H9 (cell line): ENCODE measurements around the gene SMYD4. TPM values are rescaled to one million over a fixed set of nuclear protein-coding genes. Genes with fewer than 3 reads are reported as not detected.

ENCODE experiments used
- DNase-seq: peaks from one replicate; pipeline ENCODE4 v3.0.0-alpha.2; 2017
- H2AFZ ChIP-seq: one replicate; pipeline ENCODE4 v1.6.1; 2013; ENCODE audit warnings: mild to moderate bottlenecking, low read length, control low read depth, moderate library complexity
- H2AK5ac ChIP-seq: 2 replicates; pipeline ENCODE4 v1.6.1; 2013; ENCODE audit warnings: low read length, control low read depth, mixed read lengths; ENCODE audit not compliant: insufficient read length
- H2BK120ac ChIP-seq: one replicate; pipeline ENCODE4 v1.6.1; 2013; ENCODE audit warnings: low read depth, mild to moderate bottlenecking, low read length, control low read depth, inconsistent platforms; ENCODE audit not compliant: poor library complexity, severe bottlenecking
- H2BK12ac ChIP-seq: 2 replicates; pipeline ENCODE4 v1.6.1; 2013; ENCODE audit warnings: low read length, control low read depth, mixed read lengths, low read depth; ENCODE audit not compliant: insufficient read length
- H2BK15ac ChIP-seq: 2 replicates; pipeline ENCODE4 v1.6.1; 2013; ENCODE audit warnings: low read depth, low read length, control low read depth
- H2BK20ac ChIP-seq: one replicate; pipeline ENCODE4 v1.6.1; 2013; ENCODE audit warnings: low read depth, mild to moderate bottlenecking, low read length, control low read depth, inconsistent platforms; ENCODE audit not compliant: poor library complexity, severe bottlenecking
- H2BK5ac ChIP-seq: 2 replicates; pipeline ENCODE4 v1.6.1; 2013; ENCODE audit warnings: low read length, control low read depth, mixed read lengths; ENCODE audit not compliant: insufficient read length
- H3K14ac ChIP-seq: 2 replicates; pipeline ENCODE4 v1.6.1; 2013; ENCODE audit warnings: low read length, control low read depth; ENCODE audit not compliant: insufficient read depth
- H3K18ac ChIP-seq: 2 replicates; pipeline ENCODE4 v1.6.1; 2013; ENCODE audit warnings: low read depth, mild to moderate bottlenecking, mixed read lengths, low read length, control low read depth; ENCODE audit not compliant: insufficient read length
- H3K23ac ChIP-seq: 2 replicates; pipeline ENCODE4 v1.6.1; 2013; ENCODE audit warnings: low read length, control low read depth, mixed read lengths, low read depth; ENCODE audit not compliant: insufficient read length
- H3K23me2 ChIP-seq: 2 replicates; pipeline ENCODE4 v1.6.1; 2013; ENCODE audit warnings: low read depth, mild to moderate bottlenecking, mixed read lengths, low read length, control low read depth; ENCODE audit not compliant: insufficient read length, poor library complexity, severe bottlenecking
- H3K27ac ChIP-seq: 2 replicates; pipeline ENCODE4 v1.5.1; 2013; ENCODE audit warnings: low read length, control low read depth, mixed read lengths, low read depth; ENCODE audit not compliant: insufficient read length
- H3K27me3 ChIP-seq: 2 replicates; pipeline ENCODE4 v1.6.1; 2013; ENCODE audit warnings: low read length, control low read depth, inconsistent platforms; ENCODE audit not compliant: insufficient read depth
- H3K4ac ChIP-seq: 2 replicates; pipeline ENCODE4 v1.6.1; 2013; ENCODE audit warnings: low read depth, mild to moderate bottlenecking, control low read depth, inconsistent platforms, low read length, moderate library complexity
- H3K4me1 ChIP-seq: 2 replicates; pipeline ENCODE4 v1.6.1; 2013; ENCODE audit warnings: low read length, control low read depth, inconsistent platforms; ENCODE audit not compliant: insufficient read depth
- H3K4me2 ChIP-seq: 2 replicates; pipeline ENCODE4 v1.6.1; 2013; ENCODE audit warnings: low read length, control low read depth, mixed read lengths; ENCODE audit not compliant: insufficient read length, insufficient read depth
- H3K56ac ChIP-seq: 2 replicates; pipeline ENCODE4 v1.6.1; 2013; ENCODE audit warnings: low read depth, mild to moderate bottlenecking, mixed read lengths, low read length, control low read depth; ENCODE audit not compliant: insufficient read length
- H3K79me1 ChIP-seq: 2 replicates; pipeline ENCODE4 v1.6.1; 2013; ENCODE audit warnings: low read depth, mild to moderate bottlenecking, moderate library complexity, low read length, control low read depth, inconsistent platforms; ENCODE audit not compliant: insufficient read depth, poor library complexity, severe bottlenecking
- H3K79me2 ChIP-seq: 2 replicates; pipeline ENCODE4 v1.6.1; 2013; ENCODE audit warnings: low read length, control low read depth, inconsistent platforms; ENCODE audit not compliant: insufficient read depth
- H3K9ac ChIP-seq: 2 replicates; pipeline ENCODE4 v1.6.1; 2013; ENCODE audit warnings: low read length, control low read depth, mixed read lengths; ENCODE audit not compliant: insufficient read length; ENCODE audit errors: extremely low read depth
- H3K9me3 ChIP-seq: one replicate; pipeline ENCODE4 v1.6.1; 2013; ENCODE audit warnings: low read depth, low read length, inconsistent platforms; ENCODE audit not compliant: control insufficient read depth
- H3T11ph ChIP-seq: one replicate; pipeline ENCODE4 v1.6.1; 2013; ENCODE audit warnings: mild to moderate bottlenecking, low read length, control low read depth, inconsistent platforms
- H4K20me1 ChIP-seq: one replicate; pipeline ENCODE4 v1.6.1; 2013; ENCODE audit not compliant: control insufficient read depth, insufficient read length, insufficient read depth
- H4K5ac ChIP-seq: 2 replicates; pipeline ENCODE4 v1.6.1; 2013; ENCODE audit warnings: low read depth, mild to moderate bottlenecking, mixed read lengths, low read length, control low read depth; ENCODE audit not compliant: insufficient read length
- H4K8ac ChIP-seq: replicated peaks from 2 replicates; pipeline ENCODE4 v1.6.1; 2013; ENCODE audit warnings: low read length, control low read depth, mixed read lengths, low read depth; ENCODE audit not compliant: insufficient read length
- H4K91ac ChIP-seq: 2 replicates; pipeline ENCODE4 v1.6.1; 2013; ENCODE audit warnings: low read depth, mild to moderate bottlenecking, moderate library complexity, mixed read lengths, low read length, control low read depth; ENCODE audit not compliant: insufficient read length
- H3K27ac Mint-ChIP-seq, 3 experiments: 2 replicates in 2 of 3; 3 replicates in 1 of 3; pipeline ENCODE4 v1.8.0; 2020 to 2021; ENCODE audit warnings: mixed read lengths in 3 of 3, mild to moderate bottlenecking in 1 of 3, moderate library complexity in 1 of 3
- H3K27me3 Mint-ChIP-seq: 2 replicates; pipeline ENCODE4 v1.8.0; 2021; ENCODE audit warnings: low read depth, mild to moderate bottlenecking, moderate library complexity, mixed read lengths
- H3K36me3 Mint-ChIP-seq, 3 experiments: 2 replicates in 2 of 3; 3 replicates in 1 of 3; pipeline ENCODE4 v1.8.0; 2020 to 2021; ENCODE audit warnings: low read depth in 3 of 3, mixed read lengths in 3 of 3; ENCODE audit not compliant: insufficient read depth in 1 of 3
- H3K4me1 Mint-ChIP-seq, 2 experiments: 2 replicates each; pipeline ENCODE4 v1.8.0; 2020; ENCODE audit warnings: mixed read lengths in 2 of 2
- H3K4me3 Mint-ChIP-seq, 2 experiments: 2 replicates in 1 of 2; 3 replicates in 1 of 2; pipeline ENCODE4 v1.8.0; 2020 to 2021; ENCODE audit warnings: mild to moderate bottlenecking in 2 of 2, mixed read lengths in 2 of 2, moderate library complexity in 1 of 2
- H3K9me3 Mint-ChIP-seq, 2 experiments: 2 replicates in 1 of 2; 3 replicates in 1 of 2; pipeline ENCODE4 v1.8.0; 2020; ENCODE audit warnings: mild to moderate bottlenecking in 2 of 2, mixed read lengths in 2 of 2, moderate library complexity in 1 of 2
- WGBS: extraction: QIAGEN DNeasy Blood & Tissue Kit; methylation state at CpG from one replicate; pipeline ENCODE4 v1.1.7; 2013; ENCODE audit warnings: missing lambda C conversion rate, low lambda C conversion rate, mixed read lengths; ENCODE audit not compliant: insufficient read length; ENCODE audit errors: extremely low coverage; 5-methylcytosine and 5-hydroxymethylcytosine counted together
- total RNA-seq: library from RNA; stranded (reverse); gene quantifications from 2 replicates; pipeline ENCODE4 v1.2.1, GENCODE V29; 2021
- TF ChIP-seq, protein P1 (sequence below): fragments of 200-600 bp; sonication (generic); conservative IDR thresholded peaks from 3 replicates; pipeline ENCODE4 v1.8.0; 2021; ENCODE audit warnings: antibody characterized with exemption, mild to moderate bottlenecking

SMYD4 gene
- total RNA-seq, 1 experiment from 2014 or later: 28.8 TPM

DNA sequence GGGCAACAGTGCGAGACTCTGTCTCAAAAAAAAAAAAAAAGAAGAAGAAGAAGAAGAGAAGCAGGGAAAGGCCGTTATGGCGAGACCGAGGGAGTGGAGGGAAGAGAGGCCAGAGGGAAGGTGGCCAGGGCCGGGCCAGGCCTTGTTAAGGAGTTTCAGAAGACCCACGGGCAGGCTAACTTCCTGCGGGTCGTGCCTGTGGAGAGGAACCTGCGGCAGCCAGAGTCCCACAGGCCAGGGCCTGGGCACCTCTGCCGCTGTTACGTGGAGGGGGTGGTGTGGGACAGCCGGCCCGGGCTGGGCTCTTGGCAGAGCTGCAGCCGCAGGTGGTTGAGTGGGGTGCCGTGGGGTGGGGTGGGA is 99.8 kb downstream of the SMYD4 start:
- no peak overlapping the region for H3T11ph ChIP-seq
- no peaks in the 10 kb centered on the region for H3K9me3 ChIP-seq
- H3K4me2 ChIP-seq: no peak overlapping the region
- H3K56ac ChIP-seq: no peak overlapping the region
- no peak overlapping the region for H3K27ac ChIP-seq
- H2AFZ ChIP-seq: no peak overlapping the region
- H3K14ac ChIP-seq: no peak overlapping the region
- TF ChIP-seq, protein P1, sequence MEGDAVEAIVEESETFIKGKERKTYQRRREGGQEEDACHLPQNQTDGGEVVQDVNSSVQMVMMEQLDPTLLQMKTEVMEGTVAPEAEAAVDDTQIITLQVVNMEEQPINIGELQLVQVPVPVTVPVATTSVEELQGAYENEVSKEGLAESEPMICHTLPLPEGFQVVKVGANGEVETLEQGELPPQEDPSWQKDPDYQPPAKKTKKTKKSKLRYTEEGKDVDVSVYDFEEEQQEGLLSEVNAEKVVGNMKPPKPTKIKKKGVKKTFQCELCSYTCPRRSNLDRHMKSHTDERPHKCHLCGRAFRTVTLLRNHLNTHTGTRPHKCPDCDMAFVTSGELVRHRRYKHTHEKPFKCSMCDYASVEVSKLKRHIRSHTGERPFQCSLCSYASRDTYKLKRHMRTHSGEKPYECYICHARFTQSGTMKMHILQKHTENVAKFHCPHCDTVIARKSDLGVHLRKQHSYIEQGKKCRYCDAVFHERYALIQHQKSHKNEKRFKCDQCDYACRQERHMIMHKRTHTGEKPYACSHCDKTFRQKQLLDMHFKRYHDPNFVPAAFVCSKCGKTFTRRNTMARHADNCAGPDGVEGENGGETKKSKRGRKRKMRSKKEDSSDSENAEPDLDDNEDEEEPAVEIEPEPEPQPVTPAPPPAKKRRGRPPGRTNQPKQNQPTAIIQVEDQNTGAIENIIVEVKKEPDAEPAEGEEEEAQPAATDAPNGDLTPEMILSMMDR: no peak
- H3K23ac ChIP-seq: no peak overlapping the region
- H3K9ac ChIP-seq: no peak overlapping the region
- no peak overlapping the region; a peak in 1 of 7 replicates for H3K27ac Mint-ChIP-seq
- DNase-seq: no peak
- H2BK12ac ChIP-seq: no peak overlapping the region
- no peaks in the 10 kb centered on the region; a peak in 1 of 5 replicates for H3K9me3 Mint-ChIP-seq
- no peaks in the 10 kb centered on the region for H3K79me1 ChIP-seq
- H3K4me3 Mint-ChIP-seq: peak overlapping the region in 1 of 2 experiments; percentile 46; a peak in 1 of 5 replicates
- H4K8ac ChIP-seq: no peak overlapping the region
- no peak overlapping the region for H2BK15ac ChIP-seq
- peaks cover 3% of the 10 kb centered on the region for H3K23me2 ChIP-seq
- 0 out of 4 replicates have a peak, but pooled peaks cover 0 to 4% of the 10 kb centered on the region in 2 experiments for H3K4me1 Mint-ChIP-seq
- no peaks in the 10 kb centered on the region for H3K4me1 ChIP-seq
- no peaks in the 10 kb centered on the region for H4K20me1 ChIP-seq
- no peak overlapping the region for H2BK20ac ChIP-seq
- no peak overlapping the region for H2AK5ac ChIP-seq
- no peak overlapping the region for H4K5ac ChIP-seq
- H3K18ac ChIP-seq: no peak overlapping the region
- no peaks in the 10 kb centered on the region for H3K79me2 ChIP-seq
- WGBS: no CpG with 5 or more reads among the region's 15 CpGs
- H3K36me3 Mint-ChIP-seq: peaks cover 0 to 12% (median 0%) of the 10 kb centered on the region in 3 experiments; a peak in 4 of 7 replicates
- no peaks in the 10 kb centered on the region for H3K27me3 Mint-ChIP-seq
- no peaks in the 10 kb centered on the region for H3K27me3 ChIP-seq
- H4K91ac ChIP-seq: no peak overlapping the region
- no peak overlapping the region for H2BK120ac ChIP-seq
- no peak overlapping the region for H2BK5ac ChIP-seq
- H3K4ac ChIP-seq: no peak overlapping the region

Other genes starting within 250 kb of the SMYD4 start
- gene SLC43A2, start 201.1 kb downstream of the SMYD4 start, total RNA-seq: 11.8 and 12.9 TPM in 2 replicates
- 2.1 and 2.4 TPM in 2 replicates for gene SCARF1, start 184.2 kb downstream of the SMYD4 start, total RNA-seq
- gene RILP, start 180.0 kb downstream of the SMYD4 start, total RNA-seq: 5.4 and 6.0 TPM in 2 replicates
- 402 and 408 TPM in 2 replicates for gene PRPF8, start 145.0 kb downstream of the SMYD4 start, total RNA-seq
- 1.3 and 1.5 TPM in 2 replicates for gene TLCD2, start 119.5 kb downstream of the SMYD4 start, total RNA-seq
- 20.2 and 22.5 TPM in 2 replicates for gene WDR81, start 105.2 kb downstream of the SMYD4 start, total RNA-seq
- gene SERPINF2, start 87.0 kb downstream of the SMYD4 start, total RNA-seq: 0.50 and 0.68 TPM in 2 replicates
- gene SERPINF1, start 67.8 kb downstream of the SMYD4 start, total RNA-seq: 19.6 and 22.5 TPM in 2 replicates
- 215 and 220 TPM in 2 replicates for gene RPA1, start 103 bp upstream of the SMYD4 start, total RNA-seq
- gene RTN4RL1, start 195.4 kb upstream of the SMYD4 start, total RNA-seq: 0.18 and 0.22 TPM in 2 replicates
- gene DPH1, start 200.3 kb upstream of the SMYD4 start, total RNA-seq: 27.5 and 31.3 TPM in 2 replicates
- gene OVCA2, start 212.1 kb upstream of the SMYD4 start, total RNA-seq: 24.2 and 24.6 TPM in 2 replicates
- 1.8 and 2.7 TPM in 2 replicates for gene HIC1, start 225.2 kb upstream of the SMYD4 start, total RNA-seq